ENCODE results near the gene TBCD.

- TF ChIP-seq, protein P1, sequence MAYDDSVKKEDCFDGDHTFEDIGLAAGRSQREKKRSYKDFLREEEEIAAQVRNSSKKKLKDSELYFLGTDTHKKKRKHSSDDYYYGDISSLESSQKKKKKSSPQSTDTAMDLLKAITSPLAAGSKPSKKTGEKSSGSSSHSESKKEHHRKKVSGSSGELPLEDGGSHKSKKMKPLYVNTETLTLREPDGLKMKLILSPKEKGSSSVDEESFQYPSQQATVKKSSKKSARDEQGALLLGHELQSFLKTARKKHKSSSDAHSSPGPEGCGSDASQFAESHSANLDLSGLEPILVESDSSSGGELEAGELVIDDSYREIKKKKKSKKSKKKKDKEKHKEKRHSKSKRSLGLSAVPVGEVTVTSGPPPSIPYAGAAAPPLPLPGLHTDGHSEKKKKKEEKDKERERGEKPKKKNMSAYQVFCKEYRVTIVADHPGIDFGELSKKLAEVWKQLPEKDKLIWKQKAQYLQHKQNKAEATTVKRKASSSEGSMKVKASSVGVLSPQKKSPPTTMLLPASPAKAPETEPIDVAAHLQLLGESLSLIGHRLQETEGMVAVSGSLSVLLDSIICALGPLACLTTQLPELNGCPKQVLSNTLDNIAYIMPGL (CRISPR knock-in tag; IDR thresholded peaks at IDR 0.05) = no peak
- TF ChIP-seq CTCF (IDR thresholded peaks at IDR 0.05) = no peak
- TF ChIP-seq NFATC4 (CRISPR knock-in tag; IDR thresholded peaks at IDR 0.05) = no peak
- TF ChIP-seq, protein P2, sequence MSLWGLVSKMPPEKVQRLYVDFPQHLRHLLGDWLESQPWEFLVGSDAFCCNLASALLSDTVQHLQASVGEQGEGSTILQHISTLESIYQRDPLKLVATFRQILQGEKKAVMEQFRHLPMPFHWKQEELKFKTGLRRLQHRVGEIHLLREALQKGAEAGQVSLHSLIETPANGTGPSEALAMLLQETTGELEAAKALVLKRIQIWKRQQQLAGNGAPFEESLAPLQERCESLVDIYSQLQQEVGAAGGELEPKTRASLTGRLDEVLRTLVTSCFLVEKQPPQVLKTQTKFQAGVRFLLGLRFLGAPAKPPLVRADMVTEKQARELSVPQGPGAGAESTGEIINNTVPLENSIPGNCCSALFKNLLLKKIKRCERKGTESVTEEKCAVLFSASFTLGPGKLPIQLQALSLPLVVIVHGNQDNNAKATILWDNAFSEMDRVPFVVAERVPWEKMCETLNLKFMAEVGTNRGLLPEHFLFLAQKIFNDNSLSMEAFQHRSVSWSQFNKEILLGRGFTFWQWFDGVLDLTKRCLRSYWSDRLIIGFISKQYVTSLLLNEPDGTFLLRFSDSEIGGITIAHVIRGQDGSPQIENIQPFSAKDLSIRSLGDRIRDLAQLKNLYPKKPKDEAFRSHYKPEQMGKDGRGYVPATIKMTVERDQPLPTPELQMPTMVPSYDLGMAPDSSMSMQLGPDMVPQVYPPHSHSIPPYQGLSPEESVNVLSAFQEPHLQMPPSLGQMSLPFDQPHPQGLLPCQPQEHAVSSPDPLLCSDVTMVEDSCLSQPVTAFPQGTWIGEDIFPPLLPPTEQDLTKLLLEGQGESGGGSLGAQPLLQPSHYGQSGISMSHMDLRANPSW (CRISPR knock-in tag; conservative IDR thresholded peaks at IDR 0.05; ENCODE audit: low read depth) = no peak
- TF ChIP-seq, protein P3, sequence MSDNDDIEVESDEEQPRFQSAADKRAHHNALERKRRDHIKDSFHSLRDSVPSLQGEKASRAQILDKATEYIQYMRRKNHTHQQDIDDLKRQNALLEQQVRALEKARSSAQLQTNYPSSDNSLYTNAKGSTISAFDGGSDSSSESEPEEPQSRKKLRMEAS (CRISPR knock-in tag; IDR thresholded peaks at IDR 0.05) = no peak
- TF ChIP-seq, protein P4, sequence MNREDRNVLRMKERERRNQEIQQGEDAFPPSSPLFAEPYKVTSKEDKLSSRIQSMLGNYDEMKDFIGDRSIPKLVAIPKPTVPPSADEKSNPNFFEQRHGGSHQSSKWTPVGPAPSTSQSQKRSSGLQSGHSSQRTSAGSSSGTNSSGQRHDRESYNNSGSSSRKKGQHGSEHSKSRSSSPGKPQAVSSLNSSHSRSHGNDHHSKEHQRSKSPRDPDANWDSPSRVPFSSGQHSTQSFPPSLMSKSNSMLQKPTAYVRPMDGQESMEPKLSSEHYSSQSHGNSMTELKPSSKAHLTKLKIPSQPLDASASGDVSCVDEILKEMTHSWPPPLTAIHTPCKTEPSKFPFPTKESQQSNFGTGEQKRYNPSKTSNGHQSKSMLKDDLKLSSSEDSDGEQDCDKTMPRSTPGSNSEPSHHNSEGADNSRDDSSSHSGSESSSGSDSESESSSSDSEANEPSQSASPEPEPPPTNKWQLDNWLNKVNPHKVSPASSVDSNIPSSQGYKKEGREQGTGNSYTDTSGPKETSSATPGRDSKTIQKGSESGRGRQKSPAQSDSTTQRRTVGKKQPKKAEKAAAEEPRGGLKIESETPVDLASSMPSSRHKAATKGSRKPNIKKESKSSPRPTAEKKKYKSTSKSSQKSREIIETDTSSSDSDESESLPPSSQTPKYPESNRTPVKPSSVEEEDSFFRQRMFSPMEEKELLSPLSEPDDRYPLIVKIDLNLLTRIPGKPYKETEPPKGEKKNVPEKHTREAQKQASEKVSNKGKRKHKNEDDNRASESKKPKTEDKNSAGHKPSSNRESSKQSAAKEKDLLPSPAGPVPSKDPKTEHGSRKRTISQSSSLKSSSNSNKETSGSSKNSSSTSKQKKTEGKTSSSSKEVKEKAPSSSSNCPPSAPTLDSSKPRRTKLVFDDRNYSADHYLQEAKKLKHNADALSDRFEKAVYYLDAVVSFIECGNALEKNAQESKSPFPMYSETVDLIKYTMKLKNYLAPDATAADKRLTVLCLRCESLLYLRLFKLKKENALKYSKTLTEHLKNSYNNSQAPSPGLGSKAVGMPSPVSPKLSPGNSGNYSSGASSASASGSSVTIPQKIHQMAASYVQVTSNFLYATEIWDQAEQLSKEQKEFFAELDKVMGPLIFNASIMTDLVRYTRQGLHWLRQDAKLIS (CRISPR knock-in tag; IDR thresholded peaks at IDR 0.05; ENCODE audit: borderline replicate concordance) = no peak
These were observed 133.1 kb downstream of the TBCD start for GRCh38 chr17:82884970-82885353.
